ENCODE measurements around the gene FHL2.

- TF ChIP-seq CTCF (conservative IDR thresholded peaks at IDR 0.05; ENCODE audit: low read length) = no peak
- no peak for TF ChIP-seq EZH2phosphoT487 (IDR thresholded peaks at IDR 0.05; ENCODE audit: borderline replicate concordance)
Measured at GRCh38 chr2:105320651-105321215, 78.1 kb downstream of the FHL2 start.
